Mesothelial cell of epicardium (in vitro differentiated cells): ENCODE data around the gene LPAR1. TPM values are rescaled to one million over a fixed set of nuclear protein-coding genes. Genes with fewer than 3 reads are reported as not detected.

Experiments
- DNase-seq, 2 experiments: peaks; one replicate each; pipeline ENCODE4 v3.0.0; 2021; ENCODE audit warnings: low spot score in 2 of 2; ENCODE audit not compliant: unreplicated experiment in 2 of 2
- H3K27ac Mint-ChIP-seq: 2 replicates; pipeline ENCODE4 v1.8.0; 2021; ENCODE audit warnings: mixed read lengths
- H3K27me3 Mint-ChIP-seq: 2 replicates; pipeline ENCODE4 v1.8.0; 2021; ENCODE audit warnings: low read depth, mixed read lengths
- H3K36me3 Mint-ChIP-seq: 2 replicates; pipeline ENCODE4 v1.8.0; 2021; ENCODE audit warnings: mixed read lengths
- H3K4me1 Mint-ChIP-seq: 2 replicates; pipeline ENCODE4 v1.8.0; 2021; ENCODE audit warnings: mixed read lengths
- H3K4me3 Mint-ChIP-seq: 2 replicates; pipeline ENCODE4 v1.8.0; 2021; ENCODE audit warnings: mild to moderate bottlenecking, moderate library complexity, mixed read lengths
- H3K9me3 Mint-ChIP-seq: 2 replicates; pipeline ENCODE4 v1.8.0; 2021; ENCODE audit warnings: mixed read lengths
- total RNA-seq: library from RNA; stranded (reverse); gene quantifications from 3 replicates; pipeline ENCODE4 v1.2.1, GENCODE V29; 2021
- TF ChIP-seq, protein P1 (sequence below): fragments of 200-600 bp; sonication (generic); IDR thresholded peaks from one replicate; pipeline ENCODE4 v1.5.0; 2021; ENCODE audit warnings: antibody characterized with exemption; ENCODE audit not compliant: unreplicated experiment

The LPAR1 gene
- total RNA-seq, 1 donor from 2014 or later: 40.3 TPM

DNA sequence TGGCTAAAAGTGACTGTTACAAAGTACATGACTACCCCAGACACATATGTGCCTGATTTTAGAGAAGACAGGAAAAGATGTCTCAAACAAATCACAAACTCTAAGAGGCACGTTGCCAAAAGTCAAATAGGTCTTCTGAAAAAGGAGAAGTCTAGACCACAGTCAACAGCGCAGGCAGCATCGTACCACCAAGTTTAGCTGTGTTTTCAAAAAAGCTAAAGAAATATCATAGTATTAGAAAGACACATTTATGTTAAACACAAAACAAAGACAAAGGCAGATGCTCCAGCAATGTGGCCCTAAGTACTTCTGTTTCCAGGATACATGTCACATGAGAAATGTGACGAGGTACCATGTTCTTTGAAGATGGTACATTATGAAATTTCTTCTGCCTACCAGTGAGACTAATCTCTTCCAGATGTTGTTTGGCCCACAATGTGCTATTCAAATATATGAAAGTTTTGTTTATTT lies 43.5 kb downstream of the LPAR1 start:
- no peak overlapping the region for H3K4me3 Mint-ChIP-seq
- no peaks in the 10 kb centered on the region for H3K27me3 Mint-ChIP-seq
- peaks cover 31% of the 10 kb centered on the region for H3K4me1 Mint-ChIP-seq
- peak overlapping the region; percentile 64 for H3K27ac Mint-ChIP-seq
- peaks cover 10% of the 10 kb centered on the region for H3K9me3 Mint-ChIP-seq
- TF ChIP-seq, protein P1, sequence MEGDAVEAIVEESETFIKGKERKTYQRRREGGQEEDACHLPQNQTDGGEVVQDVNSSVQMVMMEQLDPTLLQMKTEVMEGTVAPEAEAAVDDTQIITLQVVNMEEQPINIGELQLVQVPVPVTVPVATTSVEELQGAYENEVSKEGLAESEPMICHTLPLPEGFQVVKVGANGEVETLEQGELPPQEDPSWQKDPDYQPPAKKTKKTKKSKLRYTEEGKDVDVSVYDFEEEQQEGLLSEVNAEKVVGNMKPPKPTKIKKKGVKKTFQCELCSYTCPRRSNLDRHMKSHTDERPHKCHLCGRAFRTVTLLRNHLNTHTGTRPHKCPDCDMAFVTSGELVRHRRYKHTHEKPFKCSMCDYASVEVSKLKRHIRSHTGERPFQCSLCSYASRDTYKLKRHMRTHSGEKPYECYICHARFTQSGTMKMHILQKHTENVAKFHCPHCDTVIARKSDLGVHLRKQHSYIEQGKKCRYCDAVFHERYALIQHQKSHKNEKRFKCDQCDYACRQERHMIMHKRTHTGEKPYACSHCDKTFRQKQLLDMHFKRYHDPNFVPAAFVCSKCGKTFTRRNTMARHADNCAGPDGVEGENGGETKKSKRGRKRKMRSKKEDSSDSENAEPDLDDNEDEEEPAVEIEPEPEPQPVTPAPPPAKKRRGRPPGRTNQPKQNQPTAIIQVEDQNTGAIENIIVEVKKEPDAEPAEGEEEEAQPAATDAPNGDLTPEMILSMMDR: no peak
- no peaks in the 10 kb centered on the region for H3K36me3 Mint-ChIP-seq
- DNase-seq: no peak

DNA sequence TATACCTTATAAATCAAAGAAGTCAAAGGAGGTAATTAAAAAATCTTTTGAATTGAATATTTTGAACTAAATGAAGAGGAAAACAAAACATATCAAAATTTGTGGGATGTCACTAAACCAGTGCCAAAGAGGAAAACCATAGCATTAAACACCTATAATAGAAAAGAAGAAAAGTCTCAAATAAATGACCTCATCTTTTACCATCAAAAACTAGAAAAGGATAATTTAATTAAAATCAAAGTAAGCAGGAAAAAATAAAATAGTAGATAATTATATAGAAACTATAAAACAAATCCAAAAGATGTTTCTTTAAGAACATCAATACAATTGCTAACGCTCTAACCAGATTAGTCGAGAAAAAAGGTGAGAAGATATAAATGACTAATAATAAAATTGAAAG lies 47.8 kb downstream of the LPAR1 start:
- no peak for DNase-seq
- Mint-ChIP-seq H3K9me3 (peaks cover 25% of the 10 kb centered on the region), H3K27ac (no peak overlapping the region), H3K27me3 (no peaks in the 10 kb centered on the region), H3K4me1 (peaks cover 23% of the 10 kb centered on the region), H3K4me3 (no peak overlapping the region), H3K36me3 (peaks cover 12% of the 10 kb centered on the region)
- TF ChIP-seq, protein P1: no peak

- H3K4me1 Mint-ChIP-seq: no peaks in the 10 kb centered on the region
- no peak for DNase-seq
- H3K4me3 Mint-ChIP-seq: no peak overlapping the region
- H3K36me3 Mint-ChIP-seq: peaks cover 12% of the 10 kb centered on the region
- H3K27me3 Mint-ChIP-seq: no peaks in the 10 kb centered on the region
- H3K9me3 Mint-ChIP-seq: peaks cover 29% of the 10 kb centered on the region
- TF ChIP-seq, protein P1: no peak
- H3K27ac Mint-ChIP-seq: no peak overlapping the region
Observed at GRCh38 chr9:110986529-110986928, 51.7 kb downstream of the LPAR1 start.

- TF ChIP-seq, protein P1: no peak
- no peak for DNase-seq
- H3K4me1 Mint-ChIP-seq: peaks cover 4% of the 10 kb centered on the region
- peaks cover 12% of the 10 kb centered on the region for H3K36me3 Mint-ChIP-seq
- H3K4me3 Mint-ChIP-seq: no peak overlapping the region
- no peaks in the 10 kb centered on the region for H3K27me3 Mint-ChIP-seq
- H3K27ac Mint-ChIP-seq: peak overlapping the region; percentile 58
- H3K9me3 Mint-ChIP-seq: peaks cover 24% of the 10 kb centered on the region
Observed at GRCh38 chr9:110984890-110985437, 53.3 kb downstream of the LPAR1 start.

- H3K36me3 Mint-ChIP-seq: no peaks in the 10 kb centered on the region
- peaks cover 4% of the 10 kb centered on the region for H3K9me3 Mint-ChIP-seq
- H3K4me1 Mint-ChIP-seq: peaks cover 44% of the 10 kb centered on the region
- H3K27ac Mint-ChIP-seq: no peak overlapping the region
- TF ChIP-seq, protein P1: no peak
- no peak overlapping the region for H3K4me3 Mint-ChIP-seq
- no peaks in the 10 kb centered on the region for H3K27me3 Mint-ChIP-seq
- no peak for DNase-seq
Observed at GRCh38 chr9:110980261-110980660, 58.0 kb downstream of the LPAR1 start.
